ENCODE measurements around the gene SPIRE1.

GRCh38 chr18:12399231-12399630 lies 258.7 kb downstream of the SPIRE1 start:
- no peak for TF ChIP-seq EZH2phosphoT487 (conservative IDR thresholded peaks at IDR 0.05; ENCODE audit: low read length)
- TF ChIP-seq, protein P1, sequence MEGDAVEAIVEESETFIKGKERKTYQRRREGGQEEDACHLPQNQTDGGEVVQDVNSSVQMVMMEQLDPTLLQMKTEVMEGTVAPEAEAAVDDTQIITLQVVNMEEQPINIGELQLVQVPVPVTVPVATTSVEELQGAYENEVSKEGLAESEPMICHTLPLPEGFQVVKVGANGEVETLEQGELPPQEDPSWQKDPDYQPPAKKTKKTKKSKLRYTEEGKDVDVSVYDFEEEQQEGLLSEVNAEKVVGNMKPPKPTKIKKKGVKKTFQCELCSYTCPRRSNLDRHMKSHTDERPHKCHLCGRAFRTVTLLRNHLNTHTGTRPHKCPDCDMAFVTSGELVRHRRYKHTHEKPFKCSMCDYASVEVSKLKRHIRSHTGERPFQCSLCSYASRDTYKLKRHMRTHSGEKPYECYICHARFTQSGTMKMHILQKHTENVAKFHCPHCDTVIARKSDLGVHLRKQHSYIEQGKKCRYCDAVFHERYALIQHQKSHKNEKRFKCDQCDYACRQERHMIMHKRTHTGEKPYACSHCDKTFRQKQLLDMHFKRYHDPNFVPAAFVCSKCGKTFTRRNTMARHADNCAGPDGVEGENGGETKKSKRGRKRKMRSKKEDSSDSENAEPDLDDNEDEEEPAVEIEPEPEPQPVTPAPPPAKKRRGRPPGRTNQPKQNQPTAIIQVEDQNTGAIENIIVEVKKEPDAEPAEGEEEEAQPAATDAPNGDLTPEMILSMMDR (IDR thresholded peaks at IDR 0.05; ENCODE audit: insufficient read depth, low read length, poor library complexity, severe bottlenecking): no peak
